ENCODE data around the gene TMEM150C. TPM values are rescaled to one million over a fixed set of nuclear protein-coding genes. Genes with fewer than 3 reads are reported as not detected.

Gene TMEM150C
- polyA plus RNA-seq, 1 donor (not counting 4 experiments of a cell fraction or from before 2014, with no cell fraction given) = 0.07 TPM

- Histone ChIP-seq H3K27me3 (ENCODE audit: control insufficient read depth, extremely low read depth, insufficient read depth, low read length) (peaks cover 5% of the 10 kb centered on the region), H3K4me2 (ENCODE audit: control insufficient read depth, extremely low read depth, insufficient read depth, low read depth, low read length) (no peak overlapping the region), H3K27ac (ENCODE audit: control insufficient read depth, insufficient read depth, low read length) (no peak overlapping the region), H3K79me2 (ENCODE audit: control insufficient read depth, insufficient read depth, low read length) (no peaks in the 10 kb centered on the region), H3K4me3 (ENCODE audit: control insufficient read depth in 2 of 3, extremely low read depth in 1 of 3, insufficient read depth in 2 of 3, low read depth in 1 of 3, low read length in 3 of 3) (no peak overlapping the region), H3K9me1 (ENCODE audit: control insufficient read depth, extremely low read depth, insufficient read depth, low read length) (no peaks in the 10 kb centered on the region), H3K9me3 (ENCODE audit: control insufficient read depth, low read depth, low read length) (no peaks in the 10 kb centered on the region), H3K9ac (ENCODE audit: control insufficient read depth, extremely low read depth, insufficient read depth, low read length) (no peak overlapping the region), H2AFZ (ENCODE audit: control insufficient read depth, low read length) (no peak overlapping the region), H3K4me1 (ENCODE audit: control insufficient read depth, extremely low read depth, insufficient read depth, low read length) (no peaks in the 10 kb centered on the region), H4K20me1 (ENCODE audit: control insufficient read depth, extremely low read depth, insufficient read depth, low read length) (no peaks in the 10 kb centered on the region), H3K36me3 (ENCODE audit: control insufficient read depth in 2 of 2, extremely low read depth in 1 of 2, insufficient read depth in 2 of 2, low read length in 2 of 2) (no peaks in the 10 kb centered on the region)
- dilution Hi-C loops (cut with MboI; ENCODE audit: extremely low pct_ligation_motif_present, low sequenced_read_pairs) = no loop called here
- FAIRE-seq (no peak), DNase-seq (ENCODE audit: low read depth, low spot score) (no peak)
- no peak for TF ChIP-seq EZH2 (IDR thresholded peaks at IDR 0.05; ENCODE audit: low read length)
Measured at GRCh38 chr4:82567444-82567843, 5.7 kb upstream of the TMEM150C start.

GRCh38 chr4:82562564-82562854 lies 721 bp upstream of the TMEM150C start:
- DNase-seq (ENCODE audit: low read depth, low spot score) = no peak
- H3K4me2 ChIP-seq (ENCODE audit: control insufficient read depth, extremely low read depth, insufficient read depth, low read depth, low read length) = no peak overlapping the region
- no peaks in the 10 kb centered on the region for H3K9me1 ChIP-seq (ENCODE audit: control insufficient read depth, extremely low read depth, insufficient read depth, low read length)
- no peaks in the 10 kb centered on the region for H3K9me3 ChIP-seq (ENCODE audit: control insufficient read depth, low read depth, low read length)
- H3K79me2 ChIP-seq (ENCODE audit: control insufficient read depth, insufficient read depth, low read length) = no peaks in the 10 kb centered on the region
- no peak overlapping the region for H3K27ac ChIP-seq (ENCODE audit: control insufficient read depth, insufficient read depth, low read length)
- no peaks in the 10 kb centered on the region for H3K4me1 ChIP-seq (ENCODE audit: control insufficient read depth, extremely low read depth, insufficient read depth, low read length)
- H3K9ac ChIP-seq (ENCODE audit: control insufficient read depth, extremely low read depth, insufficient read depth, low read length) = no peak overlapping the region
- H3K36me3 ChIP-seq (ENCODE audit: control insufficient read depth in 2 of 2, extremely low read depth in 1 of 2, insufficient read depth in 2 of 2, low read length in 2 of 2) = no peaks in the 10 kb centered on the region
- TF ChIP-seq EZH2 (IDR thresholded peaks at IDR 0.05; ENCODE audit: low read length) = peak; percentile 2
- TF ChIP-seq CTCF (optimal IDR thresholded peaks at IDR 0.05 in 1 of 3, IDR thresholded peaks at IDR 0.05 in 1 of 3, conservative IDR thresholded peaks at IDR 0.05 in 1 of 3; ENCODE audit: extremely low read depth in 1 of 3, insufficient read depth in 2 of 3, low read length in 3 of 3) = no peak
- H3K4me3 ChIP-seq (ENCODE audit: control insufficient read depth in 2 of 3, extremely low read depth in 1 of 3, insufficient read depth in 2 of 3, low read depth in 1 of 3, low read length in 3 of 3) = peak overlapping the region in 1 of 3 experiments; percentile 72
- peaks cover 29% of the 10 kb centered on the region for H3K27me3 ChIP-seq (ENCODE audit: control insufficient read depth, extremely low read depth, insufficient read depth, low read length)
- dilution Hi-C loops (cut with MboI; ENCODE audit: extremely low pct_ligation_motif_present, low sequenced_read_pairs) = no loop called here
- no peak for FAIRE-seq
- no peak overlapping the region for H2AFZ ChIP-seq (ENCODE audit: control insufficient read depth, low read length)
- H4K20me1 ChIP-seq (ENCODE audit: control insufficient read depth, extremely low read depth, insufficient read depth, low read length) = no peaks in the 10 kb centered on the region
